Tibial nerve (tissue), 4 donors: ENCODE measurements around the gene FMNL2. TPM values are rescaled to one million over a fixed set of nuclear protein-coding genes. Genes with fewer than 3 reads are reported as not detected.

ENCODE experiments used
- DNase-seq, 2 donors: peaks; one replicate each; pipeline ENCODE4 v3.0.0-alpha.2; 2019; ENCODE audit warnings: low spot score in 2 of 2
- H3K27ac ChIP-seq, 4 donors: fragments of 200-600 bp; sonication (generic) in 3 of 4; one replicate each; pipeline ENCODE4 v1.5.1; 2017 to 2019; ENCODE audit warnings: mild to moderate bottlenecking in 1 of 4
- H3K27me3 ChIP-seq, 2 donors: fragments of 200-600 bp; sonication (generic) in 1 of 2; one replicate each; pipeline versions ENCODE4 v1.5.1 to v1.6.0; 2017 to 2019
- H3K36me3 ChIP-seq, 3 donors: fragments of 200-600 bp; sonication (generic); one replicate each; pipeline ENCODE4 v1.5.1; 2018 to 2019
- H3K4me1 ChIP-seq, 4 donors: fragments of 200-600 bp; sonication (generic) in 3 of 4; one replicate each; pipeline ENCODE4 v1.5.1; 2017 to 2019
- H3K4me3 ChIP-seq, 4 donors: fragments of 200-600 bp; sonication (generic) in 3 of 4; one replicate each; pipeline ENCODE4 v1.5.1; 2017 to 2019; ENCODE audit warnings: mild to moderate bottlenecking in 1 of 4, moderate library complexity in 1 of 4
- H3K9me3 ChIP-seq, 4 donors: fragments of 200-600 bp; sonication (generic) in 3 of 4; one replicate each; pipeline ENCODE4 v1.5.1; 2017 to 2019
- CTCF ChIP-seq, 5 experiments: fragments of 200-600 bp in 3 of 5; fragments of 450-650 bp in 2 of 5; sonication (generic) in 3 of 5; IDR thresholded peaks; one replicate each; pipeline ENCODE4 v1.5.1; 2016 to 2019; ENCODE audit warnings: antibody characterized with exemption in 5 of 5, mild to moderate bottlenecking in 3 of 5, moderate library complexity in 2 of 5
- EP300 ChIP-seq, 2 donors: sonication (generic); formaldehyde crosslinking; IDR thresholded peaks; one replicate each; pipeline ENCODE4 v1.6.1; 2017; ENCODE audit warnings: antibody characterized with exemption in 2 of 2, mild to moderate bottlenecking in 1 of 2
- POLR2A ChIP-seq, 2 donors: fragments of 450-650 bp; IDR thresholded peaks; one replicate each; pipeline ENCODE4 v1.6.1; 2017; ENCODE audit warnings: antibody characterized with exemption in 2 of 2, mild to moderate bottlenecking in 2 of 2, moderate library complexity in 2 of 2
- WGBS, 2 donors: methylation state at CpG; one replicate each; pipeline ENCODE4 v1.1.5; 2018; 5-methylcytosine and 5-hydroxymethylcytosine counted together
- total RNA-seq, 4 donors: library from RNA; depleted of rRNA; stranded (reverse); fragments of >200 nt; gene quantifications; one replicate each; pipeline ENCODE4 v1.1.0, GENCODE V29; 2016

Gene FMNL2
- total RNA-seq, 4 donors from 2014 or later = 94.5 to 131 (median 98.1) TPM

GRCh38 chr2:152400607-152401214 is 65.7 kb downstream of the FMNL2 start:
- TF ChIP-seq POLR2A (IDR thresholded peaks at IDR 0.05) (no peak), CTCF (IDR thresholded peaks at IDR 0.05) (no peak), EP300 (IDR thresholded peaks at IDR 0.05) (no peak)
- DNase-seq = no peak
- Histone ChIP-seq H3K27ac (no peak overlapping the region), H3K4me3 (no peak overlapping the region), H3K27me3 (no peaks in the 10 kb centered on the region), H3K36me3 (no peaks in the 10 kb centered on the region), H3K9me3 (no peaks in the 10 kb centered on the region), H3K4me1 (peaks cover 3 to 98% (median 37%) of the 10 kb centered on the region in 4 donors)
- 61 to 69% methylated on average over 2 of the region's 2 CpGs for WGBS, 2 donors

GRCh38 chr2:152402780-152403759 is 68.1 kb downstream of the FMNL2 start:
- peak overlapping the region in 3 of 4 donors; percentile 16 to 50 (median 21) for H3K27ac ChIP-seq

GRCh38 chr2:152405206-152406118 is 70.5 kb downstream of the FMNL2 start:
- Histone ChIP-seq H3K4me3 (no peak overlapping the region), H3K4me1 (peaks cover 3 to 94% (median 42%) of the 10 kb centered on the region in 4 donors), H3K27me3 (no peaks in the 10 kb centered on the region), H3K27ac (peak overlapping the region in 2 of 4 donors; percentile 78 to 87), H3K36me3 (no peaks in the 10 kb centered on the region), H3K9me3 (no peaks in the 10 kb centered on the region)
- DNase-seq = no peak
- WGBS, 2 donors = 89 to 90% methylated on average over 2 of the region's 2 CpGs
- TF ChIP-seq EP300 (IDR thresholded peaks at IDR 0.05) = peak; percentile 70 to 71
- TF ChIP-seq CTCF (IDR thresholded peaks at IDR 0.05) = no peak

More at GRCh38 chr2:152402780-152403759, 68.1 kb downstream of the FMNL2 start:
- DNase-seq = no peak
- H3K27me3 ChIP-seq = no peaks in the 10 kb centered on the region
- H3K9me3 ChIP-seq = no peaks in the 10 kb centered on the region
- 70 to 71% methylated on average over 12 of the region's 12 CpGs for WGBS, 2 donors
- H3K36me3 ChIP-seq = no peaks in the 10 kb centered on the region
- TF ChIP-seq EP300 (IDR thresholded peaks at IDR 0.05) (no peak), POLR2A (IDR thresholded peaks at IDR 0.05) (no peak), CTCF (IDR thresholded peaks at IDR 0.05) (no peak)
- H3K4me3 ChIP-seq = no peak overlapping the region
- H3K4me1 ChIP-seq = peaks cover 3 to 98% (median 39%) of the 10 kb centered on the region in 4 donors

GRCh38 chr2:152406119-152406835 is 71.3 kb downstream of the FMNL2 start:
- no peak overlapping the region for H3K4me3 ChIP-seq
- H3K4me1 ChIP-seq = peaks cover 3 to 94% (median 46%) of the 10 kb centered on the region in 4 donors
- no peak for DNase-seq
- peak overlapping the region in 3 of 4 donors; percentile 39 to 87 (median 78) for H3K27ac ChIP-seq
- no peaks in the 10 kb centered on the region for H3K9me3 ChIP-seq
- WGBS, 2 donors = 31 to 34% methylated on average over 2 of the region's 2 CpGs
- no peaks in the 10 kb centered on the region for H3K27me3 ChIP-seq
- TF ChIP-seq EP300 (IDR thresholded peaks at IDR 0.05) = no peak
- TF ChIP-seq POLR2A (IDR thresholded peaks at IDR 0.05) = no peak
- TF ChIP-seq CTCF (IDR thresholded peaks at IDR 0.05) = no peak
- no peaks in the 10 kb centered on the region for H3K36me3 ChIP-seq
